NOMO-1 treated with dmso at 0.1 percent for 144 hours (cell line): ENCODE results near the gene COL15A1.

Source experiments
- DNase-seq: peaks from one replicate; lab custom pipeline; 2025; ENCODE audit not compliant: unreplicated experiment; lab: John Stamatoyannopoulos, UW

The COL15A1 gene

DNA sequence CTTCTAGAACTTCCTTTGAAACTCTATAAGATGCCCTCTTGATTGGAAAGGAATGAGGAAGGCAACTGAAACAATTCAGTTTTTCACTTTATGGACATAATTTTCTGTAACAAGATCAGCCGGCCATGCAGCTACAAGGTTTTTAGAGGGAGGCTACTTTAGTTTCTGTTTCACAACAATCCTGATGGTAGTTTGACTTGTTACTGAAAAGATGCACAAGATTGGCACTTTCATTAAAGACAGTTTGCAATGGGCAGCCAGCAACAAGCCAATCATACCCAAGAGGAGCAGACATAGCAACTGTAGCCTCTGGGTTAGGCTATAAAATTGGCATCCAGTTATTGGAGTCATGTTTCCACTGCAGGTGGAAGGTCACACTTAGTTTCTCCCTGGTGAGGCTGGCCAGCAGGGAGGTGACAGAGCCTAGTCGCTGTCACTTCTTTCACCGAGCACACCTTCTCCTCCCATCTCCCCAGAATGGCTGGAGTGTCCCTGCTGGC, 87.0 kb downstream of the COL15A1 start:
- no peak for DNase-seq

- DNase-seq = no peak
These were observed 87.6 kb downstream of the COL15A1 start for GRCh38 chr9:99031319-99031718.

DNA sequence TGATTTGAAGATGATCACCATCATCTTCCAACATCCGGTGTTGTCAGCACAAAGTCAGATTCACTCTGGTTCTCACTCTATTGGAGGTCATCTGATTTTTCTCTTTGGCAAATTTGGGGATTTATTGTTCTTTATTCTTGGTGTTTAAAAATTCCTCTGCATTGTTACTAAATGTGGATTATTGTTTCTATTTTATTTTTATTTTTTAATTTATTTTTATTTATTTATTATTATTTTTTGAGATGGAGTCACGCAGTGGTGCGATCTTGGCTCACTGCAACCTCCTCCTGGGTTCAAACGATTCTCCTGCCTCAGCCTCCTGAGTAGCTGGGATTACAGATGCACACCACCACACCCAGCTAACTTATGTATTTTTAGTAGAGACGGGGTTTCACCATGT, 88.3 kb downstream of the COL15A1 start:
- DNase-seq = no peak

DNA sequence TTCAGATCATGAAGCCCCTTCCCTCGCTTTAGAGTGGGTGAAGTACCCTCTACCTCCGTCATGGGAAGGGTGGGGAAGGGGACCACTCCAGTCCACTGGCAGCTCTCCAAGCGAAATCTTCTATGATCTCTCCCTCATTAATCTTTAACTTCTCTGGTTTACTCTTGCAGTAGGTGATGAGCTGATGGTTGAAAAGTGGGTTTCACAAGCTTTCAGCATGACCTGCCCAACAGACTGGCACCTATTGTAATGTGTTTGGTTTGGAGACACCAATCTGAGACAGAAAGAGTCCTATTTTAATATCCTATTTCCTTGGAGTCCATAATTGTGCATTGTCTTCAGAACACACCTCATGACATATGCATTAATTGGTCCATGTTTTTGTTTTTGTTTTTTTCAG, 90.4 kb downstream of the COL15A1 start:
- no peak for DNase-seq

DNA sequence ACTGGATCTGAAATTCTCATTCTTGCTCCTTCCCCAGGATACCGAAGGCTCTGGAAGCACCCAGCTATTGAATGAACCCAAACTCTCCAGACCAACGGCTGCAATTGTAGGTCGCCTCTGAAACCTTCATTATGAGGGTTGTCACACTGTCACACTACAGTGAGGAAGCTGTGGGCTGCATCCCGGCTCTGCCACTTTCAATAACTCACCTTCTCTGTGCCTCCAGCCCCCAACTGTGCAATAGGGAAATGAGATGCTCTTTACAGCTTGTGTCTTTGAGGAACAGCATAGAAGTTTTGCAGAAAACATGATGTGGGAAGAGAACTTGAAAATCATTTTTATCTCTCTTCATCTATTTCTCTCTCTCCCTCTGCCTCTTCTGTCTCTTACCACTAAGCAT, 91.6 kb downstream of the COL15A1 start:
- no peak for DNase-seq

DNA sequence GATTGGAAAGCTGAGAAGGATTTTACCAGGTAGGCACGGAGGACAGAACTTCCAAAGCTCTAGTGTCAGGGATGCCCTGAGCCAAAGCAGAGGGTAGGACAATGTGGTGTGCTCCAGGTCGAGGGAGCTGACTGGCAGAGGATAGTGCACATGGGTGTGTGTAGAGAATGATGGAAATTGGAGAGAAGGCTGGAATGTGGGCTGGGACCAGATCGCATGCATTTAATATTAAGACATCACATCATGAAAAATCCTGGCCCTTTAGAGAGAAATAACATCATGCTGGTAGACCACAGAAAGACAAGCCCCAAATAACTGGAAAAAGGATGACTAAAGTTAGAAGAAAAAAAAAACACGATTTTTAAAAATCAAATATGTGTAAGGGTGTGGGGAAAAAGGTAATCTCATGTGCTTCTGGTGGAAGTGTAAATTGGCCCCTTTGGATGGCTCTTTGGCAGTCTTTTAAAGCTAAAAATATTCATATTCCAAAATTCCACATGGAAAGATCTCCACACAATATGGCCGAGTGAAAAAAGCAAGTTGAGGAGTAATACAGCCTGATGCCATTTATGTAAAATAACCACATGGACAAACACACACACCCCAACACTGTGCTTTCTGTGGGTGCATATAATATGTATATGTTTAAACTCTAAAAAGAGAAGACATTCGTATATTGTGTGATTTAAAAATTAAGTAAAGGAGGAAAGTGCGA, 94.2 kb downstream of the COL15A1 start:
- DNase-seq = no peak

DNA sequence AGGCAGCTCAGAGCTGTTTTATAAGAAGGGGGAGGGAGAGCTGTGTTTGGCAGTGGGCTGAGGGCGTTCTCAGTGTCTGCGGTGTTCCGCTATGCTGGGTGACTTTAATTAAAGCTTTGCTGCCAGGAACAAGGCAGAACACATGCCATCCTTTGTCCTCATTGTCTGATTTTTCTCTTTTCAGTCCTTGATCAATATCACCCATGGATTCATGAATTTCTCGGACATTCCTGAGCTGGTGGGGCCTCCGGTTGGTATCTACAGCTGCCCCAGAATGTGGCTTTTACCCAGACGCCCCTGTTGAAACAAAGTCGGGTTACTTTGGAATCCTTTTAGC, 94.7 kb downstream of the COL15A1 start:
- no peak for DNase-seq

- DNase-seq = peak; percentile 92
These were observed 95.9 kb downstream of the COL15A1 start for GRCh38 chr9:99039505-99040182.

DNA sequence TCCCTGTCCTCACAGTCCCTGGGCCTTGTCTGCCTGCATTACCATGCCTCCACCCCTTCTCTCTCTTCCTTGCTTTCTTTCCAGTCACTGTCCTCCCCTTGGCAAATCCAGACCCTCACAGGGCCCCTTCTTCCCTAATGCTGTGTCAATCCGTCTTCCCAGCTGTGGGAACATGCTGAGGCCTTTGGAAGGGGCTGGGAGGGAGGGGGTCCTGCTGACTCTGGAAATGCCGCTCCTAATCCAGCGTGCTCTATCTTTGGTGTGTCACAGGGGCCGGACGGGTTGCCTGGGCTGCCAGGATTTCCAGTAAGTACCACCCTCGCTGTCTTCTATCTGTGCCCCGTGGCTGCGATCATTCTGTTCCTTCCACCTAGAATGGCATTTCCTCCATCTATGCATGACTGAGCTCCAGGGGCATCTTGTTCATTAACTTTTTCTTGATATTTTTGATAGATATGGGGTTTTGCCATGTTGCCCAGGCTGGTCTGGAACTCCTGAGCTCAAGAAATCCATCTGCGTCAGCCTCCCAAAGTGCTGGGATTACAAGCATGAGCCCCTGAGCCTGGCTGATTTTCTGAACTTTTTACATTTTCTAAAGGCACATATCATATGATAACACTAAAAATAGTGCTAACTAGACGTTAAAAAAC, 96.7 kb downstream of the COL15A1 start:
- DNase-seq = no peak

DNA sequence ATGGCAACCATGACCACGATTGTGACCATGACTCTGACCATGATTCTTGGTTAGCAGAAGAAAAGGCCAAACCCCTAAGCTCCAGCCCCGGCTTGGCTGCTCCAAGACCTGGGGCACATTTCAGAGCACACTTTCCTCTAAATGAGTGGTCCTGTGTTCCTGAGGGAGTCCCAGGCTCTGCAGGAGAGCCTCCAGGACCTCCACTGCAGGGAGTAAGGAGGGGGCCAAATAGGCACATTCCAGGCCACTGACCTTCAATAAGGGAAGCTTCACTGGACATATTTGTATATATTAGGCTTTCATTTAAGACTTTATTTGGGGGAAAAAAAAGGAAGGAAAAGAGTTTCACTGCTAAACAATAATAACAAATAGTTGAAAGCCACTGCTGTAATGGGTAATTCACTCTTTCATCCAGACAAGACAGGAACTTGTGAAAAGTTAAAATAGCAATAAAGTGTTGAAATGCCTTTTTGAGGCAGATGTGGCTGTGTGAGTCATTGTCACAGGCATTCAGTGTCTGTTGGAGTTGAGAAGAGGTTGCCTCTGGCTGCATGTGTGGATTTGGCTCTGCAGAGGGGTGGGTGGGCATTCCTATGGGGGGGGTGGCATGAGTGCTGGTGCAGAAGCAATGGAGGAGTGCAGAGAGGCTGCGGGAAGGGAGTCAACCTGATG, 97.3 kb downstream of the COL15A1 start:
- peak; percentile 78 for DNase-seq

GRCh38 chr9:99041618-99042017, 97.9 kb downstream of the COL15A1 start:
- DNase-seq = no peak

DNA sequence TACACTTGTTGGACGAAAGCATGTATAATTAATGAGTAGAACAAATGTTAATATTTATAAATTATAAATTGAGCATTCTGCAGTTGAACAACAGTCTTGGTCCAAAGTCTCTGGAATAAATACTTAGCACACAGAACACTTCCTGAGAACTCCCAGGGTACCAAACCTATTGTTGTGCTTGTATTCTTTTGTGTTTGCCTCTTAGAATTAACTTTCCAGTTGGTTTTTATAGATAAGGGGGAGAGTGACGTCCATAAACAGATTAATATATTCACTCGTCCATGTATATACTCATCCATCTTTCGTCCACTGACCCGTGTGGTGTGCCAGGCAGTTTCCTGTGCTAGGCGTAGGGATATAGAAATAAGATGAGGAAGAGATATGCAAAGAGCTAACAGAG, 98.9 kb downstream of the COL15A1 start:
- DNase-seq = no peak

DNA sequence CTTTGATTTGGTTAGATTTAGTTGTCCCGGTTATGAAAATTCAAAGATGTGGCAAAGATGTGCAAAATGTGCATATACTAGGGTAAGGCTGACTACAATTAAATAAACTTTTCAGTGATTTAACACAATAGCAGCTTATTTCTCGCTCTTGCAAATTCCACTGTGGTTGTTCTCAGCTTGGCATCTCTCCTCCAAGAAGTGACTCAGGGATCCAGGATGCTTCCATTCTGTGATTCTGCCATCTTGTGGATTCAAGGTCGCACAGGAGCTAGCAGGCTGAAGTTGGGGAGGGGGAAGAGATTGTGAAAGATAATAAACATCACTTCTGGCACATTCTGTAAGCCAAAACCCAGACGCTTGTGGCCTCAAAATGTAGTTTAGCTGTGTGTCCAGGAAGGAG, 101.1 kb downstream of the COL15A1 start:
- no peak for DNase-seq

GRCh38 chr9:99046068-99046467, 102.4 kb downstream of the COL15A1 start:
- DNase-seq = no peak

DNA sequence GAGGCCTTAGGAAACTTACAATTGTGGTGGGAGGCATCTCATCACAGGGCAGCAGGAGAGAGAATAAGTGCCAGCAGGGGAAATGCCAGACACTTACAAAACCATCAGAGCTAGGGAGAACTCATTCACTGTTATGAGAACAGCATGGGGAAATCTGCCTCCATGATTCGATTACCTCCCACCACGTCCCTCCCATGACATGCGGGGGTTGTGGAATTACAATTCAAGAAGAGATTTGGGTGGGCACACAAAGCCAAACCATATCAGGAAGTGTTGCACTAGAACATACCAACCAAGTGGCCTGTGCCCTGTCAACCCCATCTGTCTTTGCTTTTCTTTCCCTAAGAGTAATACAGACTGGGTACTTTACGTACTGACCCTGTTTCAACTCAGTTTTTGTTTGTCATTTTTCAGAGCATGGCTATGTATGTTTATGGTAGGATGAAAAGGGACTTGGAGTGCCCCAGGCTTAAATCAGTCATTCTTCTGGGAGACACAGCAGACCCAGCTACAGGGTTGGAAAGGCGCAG, 102.9 kb downstream of the COL15A1 start:
- no peak for DNase-seq

DNA sequence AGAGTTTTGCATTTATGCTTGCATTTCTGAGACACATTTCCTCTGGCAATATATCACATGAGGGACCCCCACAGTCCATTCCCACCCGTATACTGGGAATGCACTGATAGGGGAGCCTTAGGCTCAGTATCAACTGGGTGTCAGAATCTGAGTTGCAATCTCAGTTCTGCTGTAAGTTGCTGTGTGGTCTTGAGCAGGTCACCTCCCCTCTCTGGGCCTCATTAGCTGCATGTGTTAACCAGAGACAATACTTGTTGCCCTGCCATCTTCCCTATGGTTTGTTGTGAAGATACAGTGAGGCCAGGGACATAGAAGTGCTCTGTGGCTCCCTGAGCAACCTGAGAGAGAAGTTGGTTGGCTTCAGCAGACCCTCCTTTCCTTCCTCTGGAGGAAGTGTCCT, 105.5 kb downstream of the COL15A1 start:
- DNase-seq = no peak

GRCh38 chr9:99049641-99050040, 105.9 kb downstream of the COL15A1 start:
- DNase-seq = no peak

GRCh38 chr9:99050292-99050911, 106.7 kb downstream of the COL15A1 start:
- no peak for DNase-seq

- DNase-seq = no peak
These were observed 107.2 kb downstream of the COL15A1 start for GRCh38 chr9:99050924-99051323.

GRCh38 chr9:99051406-99051805, 107.7 kb downstream of the COL15A1 start:
- no peak for DNase-seq

- DNase-seq = no peak
These were observed 108.1 kb downstream of the COL15A1 start for GRCh38 chr9:99051851-99052250.
